ENCODE results near the gene TMEM53. TPM values are rescaled to one million over a fixed set of nuclear protein-coding genes. Genes with fewer than 3 reads are reported as not detected.
"Not testable (repeated sequence)": the region's sequence is repeated elsewhere in the genome, so short reads cannot be mapped to it uniquely, and the experiment has no call there.

The TMEM53 gene
- total RNA-seq, 1 donor: 12.7 TPM

DNA sequence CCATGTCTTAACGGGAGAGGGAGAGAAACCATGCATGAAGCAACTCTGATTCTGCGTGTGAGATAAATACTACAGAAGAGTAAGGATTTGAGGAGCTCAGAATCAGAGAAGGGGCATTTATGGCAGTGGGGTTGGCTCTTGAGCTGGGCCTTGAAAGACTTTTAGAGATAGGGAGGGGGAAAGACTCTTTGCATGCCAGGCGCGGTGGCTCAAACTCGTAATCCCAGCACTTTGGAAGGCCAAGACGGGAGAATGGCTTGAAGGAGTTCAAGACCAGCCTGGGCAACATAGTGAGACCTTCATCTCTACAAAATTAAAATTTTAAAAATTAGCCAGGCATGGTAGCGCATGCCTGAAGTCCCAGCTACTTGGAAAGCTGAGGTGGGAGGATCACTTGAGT is 905 bp upstream of the TMEM53 start:
- no peak for DNase-seq (ENCODE audit: low read depth in 2 of 3, low spot score in 2 of 3)

DNA sequence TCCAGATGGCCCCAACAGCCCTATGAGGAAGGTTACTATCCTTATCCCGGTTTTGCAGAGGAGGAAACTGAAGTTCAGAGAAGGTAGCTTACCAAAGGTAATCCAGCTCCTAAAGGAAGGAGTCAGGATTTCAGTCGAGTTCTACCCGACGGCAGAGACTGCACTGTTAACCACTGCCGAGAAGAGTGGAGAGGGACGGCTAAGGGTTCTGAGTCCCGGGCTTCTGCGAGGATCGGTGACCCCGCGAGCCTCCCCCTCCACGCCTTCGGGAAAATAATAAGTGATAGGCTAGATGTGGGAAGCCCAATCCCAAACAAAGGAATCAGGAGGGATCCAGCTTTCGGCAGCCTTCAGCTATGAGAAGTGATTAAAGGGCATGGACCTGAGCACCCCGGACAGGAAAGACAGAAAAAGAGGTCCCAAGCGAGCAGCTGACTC is 587 bp downstream of the TMEM53 start:
- DNase-seq (ENCODE audit: low read depth in 2 of 3, low spot score in 2 of 3): no peak

DNA sequence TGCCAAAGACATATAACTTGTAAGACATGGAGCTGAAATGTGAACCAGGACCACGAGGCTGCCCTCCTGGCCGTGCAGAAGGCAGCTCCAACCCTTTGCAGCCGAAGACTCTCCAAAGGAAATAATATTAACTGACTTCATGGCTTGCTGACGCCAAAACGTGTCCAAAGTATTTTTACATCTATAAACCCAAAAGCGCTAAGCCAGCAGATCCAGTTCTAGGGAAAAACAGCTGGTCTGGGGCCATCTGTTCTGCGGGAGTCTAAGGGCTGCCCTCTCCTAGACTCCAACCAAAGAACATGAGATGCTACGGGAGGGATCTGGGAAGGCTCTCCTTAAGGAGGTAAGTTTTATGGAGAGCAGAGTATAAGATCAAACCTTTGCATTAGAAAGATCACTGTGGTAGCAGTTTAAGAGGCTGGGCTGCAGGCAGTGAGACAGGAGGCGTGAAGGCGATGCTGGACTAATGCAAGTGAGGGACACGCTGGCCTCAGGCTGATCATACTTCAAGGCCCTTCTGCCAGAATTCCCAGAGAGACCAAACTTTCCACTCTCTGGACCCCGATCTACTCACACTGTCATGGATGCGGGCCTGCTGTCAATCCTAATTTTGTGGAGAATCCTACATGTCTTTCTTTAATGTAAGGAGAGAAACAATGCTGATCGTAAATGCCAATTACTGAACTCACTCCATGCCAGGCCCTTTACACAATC is 1.2 kb downstream of the TMEM53 start:
- no peak for DNase-seq (ENCODE audit: low read depth in 2 of 3, low spot score in 2 of 3)

DNA sequence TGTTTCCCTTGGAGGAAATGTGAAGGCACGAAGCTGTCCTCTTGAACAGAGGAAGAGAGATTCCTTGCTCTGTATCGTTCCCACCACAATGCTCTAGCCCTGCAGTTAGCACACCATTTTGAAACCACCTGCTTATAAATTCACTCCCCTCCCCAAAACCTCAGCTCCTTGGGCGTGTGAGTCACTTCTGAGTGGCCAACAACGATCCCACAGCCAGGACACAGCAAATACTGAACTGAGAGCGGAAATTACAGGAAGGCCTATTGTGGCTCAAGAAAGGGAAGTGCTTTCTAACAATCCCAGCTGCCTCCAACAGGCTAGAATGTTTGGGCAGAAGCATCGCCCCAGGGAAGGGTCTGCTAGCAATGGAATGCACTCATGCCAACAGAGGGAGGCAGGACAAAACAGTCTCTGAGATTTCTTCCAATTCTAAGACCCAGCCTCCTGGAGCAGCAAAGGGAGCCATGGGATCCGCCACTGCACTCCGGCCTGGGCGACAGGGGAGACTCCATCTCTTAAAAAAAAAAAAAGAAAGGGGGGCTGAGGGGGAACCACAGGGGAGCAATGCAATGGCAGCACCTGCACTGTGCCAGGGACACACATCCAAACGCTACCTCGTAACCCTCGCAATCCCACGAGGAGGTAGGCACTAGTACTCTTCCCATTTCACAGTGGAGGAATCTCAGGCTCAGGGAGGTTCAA is 1.9 kb downstream of the TMEM53 start:
- peak in 2 of 3 donors; percentile 91 to 94 for DNase-seq (ENCODE audit: low read depth in 2 of 3, low spot score in 2 of 3)

DNA sequence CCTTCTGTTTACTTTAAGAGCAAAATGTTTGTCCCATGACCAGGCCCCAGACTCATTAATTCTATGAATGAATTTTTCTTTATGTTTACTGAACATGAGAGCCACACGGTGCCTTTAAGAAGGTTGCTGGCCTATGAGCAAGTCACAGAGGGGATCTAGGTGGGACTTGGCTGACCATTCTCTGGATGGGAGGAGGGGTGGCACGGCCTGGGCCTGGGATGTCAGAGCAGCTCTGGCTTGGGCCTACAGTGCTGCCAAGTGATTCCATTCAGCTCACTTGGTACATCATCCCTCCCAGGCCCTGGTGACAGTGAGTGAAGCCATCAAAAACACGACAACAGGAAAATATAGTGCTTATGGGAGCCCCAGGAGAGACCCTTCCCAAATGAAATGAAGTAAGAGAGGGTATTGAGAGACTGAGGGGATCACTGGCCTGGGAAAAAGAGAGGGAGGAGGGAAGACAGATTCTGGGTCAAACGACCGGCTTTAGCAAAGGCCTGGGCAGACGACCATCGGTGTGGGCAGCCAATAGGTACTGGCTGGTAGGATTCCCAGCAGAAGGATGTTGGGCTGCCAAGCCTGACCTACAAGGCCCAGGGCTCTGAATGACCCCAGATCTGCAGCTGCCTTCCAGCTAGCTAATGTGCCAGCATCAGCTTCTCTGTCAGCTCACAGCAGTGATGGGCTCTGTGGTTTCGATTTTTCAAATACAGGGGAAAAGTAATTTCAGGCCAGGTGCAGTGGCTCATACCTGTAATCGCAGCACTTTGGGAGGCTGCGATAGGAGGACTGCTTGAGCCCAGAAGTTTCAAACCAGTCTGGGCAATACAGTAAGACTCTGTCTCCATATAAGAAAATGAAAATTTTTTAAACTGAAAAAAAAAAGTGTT is 3.3 kb downstream of the TMEM53 start:
- DNase-seq (ENCODE audit: low read depth in 2 of 3, low spot score in 2 of 3): no peak

DNA sequence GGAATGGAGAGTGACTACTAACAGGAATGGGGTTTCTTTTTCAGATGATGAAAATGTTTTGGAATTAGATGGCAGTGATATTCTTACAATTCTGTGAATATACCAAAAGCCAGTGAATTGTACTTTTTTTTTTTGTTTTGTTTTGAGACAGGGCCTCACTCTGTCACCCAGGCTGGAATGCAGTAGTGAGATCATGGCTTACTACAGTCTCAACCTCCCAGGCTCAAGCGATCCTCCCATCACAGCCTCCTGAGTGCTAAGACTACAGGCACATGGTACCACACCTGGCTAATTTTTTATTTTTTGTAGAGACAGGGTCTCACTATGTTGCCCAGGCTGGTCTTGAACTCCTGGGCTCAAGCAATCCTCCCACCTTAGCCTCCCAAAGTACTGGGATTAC is 7.6 kb downstream of the TMEM53 start:
- not testable (repeated sequence) for DNase-seq (ENCODE audit: low read depth in 2 of 3, low spot score in 2 of 3)

DNA sequence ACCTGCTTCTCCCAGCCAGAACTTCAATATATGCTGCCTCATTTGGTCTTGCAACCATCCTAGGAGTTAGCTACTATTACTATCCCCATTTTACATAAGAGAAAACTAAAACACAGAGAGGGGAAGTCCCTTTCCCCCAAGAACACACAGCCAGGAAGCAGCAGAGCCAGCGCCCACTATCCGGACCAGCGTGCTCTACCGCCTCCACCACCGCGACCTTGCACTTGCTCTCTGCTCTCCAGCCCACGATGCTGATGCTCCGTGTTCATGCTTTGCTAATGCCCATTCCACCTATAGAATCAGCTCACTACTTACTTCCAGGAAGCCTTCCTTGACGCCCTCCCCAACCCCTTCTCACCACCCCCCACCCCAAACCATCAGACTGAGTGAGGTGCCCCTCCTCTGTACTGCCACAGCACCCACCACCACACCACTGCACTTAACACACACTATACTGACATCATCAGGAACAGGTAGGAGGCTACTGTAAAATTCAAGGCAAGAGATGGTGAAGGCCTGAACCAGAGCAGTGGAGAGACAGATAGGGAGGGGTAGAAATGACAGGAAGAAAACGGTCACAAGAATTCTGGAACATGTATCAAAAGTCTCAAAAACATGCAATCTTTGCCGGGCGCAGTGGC is 9.4 kb downstream of the TMEM53 start:
- DNase-seq (ENCODE audit: low read depth in 2 of 3, low spot score in 2 of 3): no peak

DNA sequence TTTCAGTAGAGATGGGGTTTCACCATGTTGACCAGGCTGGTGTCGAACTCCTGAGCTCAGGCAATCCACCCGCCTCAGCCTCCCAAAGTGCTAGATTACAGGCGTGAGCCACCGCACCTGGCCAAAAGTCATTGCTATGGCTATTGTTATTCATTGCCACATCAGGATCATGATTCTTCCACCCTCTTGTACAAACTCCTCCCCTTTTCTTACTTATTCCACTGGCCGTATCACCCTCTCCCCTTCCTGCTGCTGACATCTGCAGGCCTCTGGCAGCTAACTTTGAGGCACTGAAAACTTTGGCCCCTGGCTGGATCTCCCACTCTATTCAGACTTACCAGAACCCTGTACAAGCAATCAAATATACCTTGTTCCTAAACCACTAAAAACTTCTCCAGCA is 10.9 kb downstream of the TMEM53 start:
- DNase-seq (ENCODE audit: low read depth in 2 of 3, low spot score in 2 of 3): no peak

DNA sequence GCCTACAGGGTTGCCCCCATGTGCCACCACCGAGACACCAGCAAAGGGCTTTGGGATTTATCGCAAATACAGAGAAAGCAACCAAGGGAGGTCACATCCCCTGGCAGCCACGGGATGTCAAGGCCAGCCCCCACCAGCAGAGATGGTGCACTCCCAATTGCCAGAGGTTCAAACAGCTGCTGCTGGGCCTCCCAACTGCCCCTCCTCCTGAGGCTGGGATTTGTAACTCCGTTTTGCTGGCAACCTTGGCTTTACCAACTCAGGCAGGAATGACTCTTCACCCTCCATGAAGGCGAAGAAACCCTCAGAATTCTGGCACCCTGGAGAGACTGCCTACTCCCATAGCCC is 11.6 kb downstream of the TMEM53 start:
- no peak for DNase-seq (ENCODE audit: low read depth in 2 of 3, low spot score in 2 of 3)

DNA sequence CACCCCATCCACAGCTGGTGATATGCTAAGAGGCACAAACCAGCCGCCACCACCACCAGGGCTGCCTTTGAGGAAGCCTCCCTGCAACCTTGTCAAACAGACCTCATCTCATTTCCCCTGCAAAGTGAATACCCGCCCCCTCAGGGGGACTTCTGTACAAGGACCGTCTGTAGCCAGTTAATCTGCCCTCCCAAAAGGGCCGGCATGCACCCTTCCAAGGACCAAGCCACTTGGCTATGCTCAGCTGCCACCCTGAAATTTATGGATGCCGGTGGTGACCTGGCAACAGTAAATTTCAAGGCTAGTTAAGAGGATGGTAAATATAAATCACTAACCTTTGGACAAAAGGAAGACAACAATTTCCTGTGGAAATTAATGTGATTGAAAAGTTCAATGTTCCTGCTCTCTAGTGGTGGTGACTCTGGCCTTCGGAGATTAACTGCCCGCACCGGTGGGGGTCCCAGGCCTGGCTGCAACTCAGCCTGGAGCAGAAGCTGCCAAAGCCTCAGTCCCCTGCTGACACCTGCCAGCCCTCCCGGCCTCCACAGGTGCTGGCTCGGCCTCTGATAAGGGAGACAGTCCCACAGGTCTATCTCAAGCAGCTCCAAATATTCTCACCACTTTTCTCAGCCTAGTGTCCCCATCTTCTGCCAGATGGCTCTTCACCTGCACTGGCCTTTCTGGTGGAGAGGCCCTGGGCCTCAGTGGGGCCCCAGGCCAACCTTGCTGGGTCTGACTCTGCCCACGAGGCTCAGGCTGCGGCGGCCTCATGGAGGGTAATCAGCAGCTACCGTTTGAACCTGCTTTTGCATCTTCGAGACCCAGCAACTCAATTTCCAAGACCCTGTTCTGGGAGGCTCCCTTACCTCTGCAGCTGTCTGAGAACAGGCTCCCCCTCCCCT is 12.2 kb downstream of the TMEM53 start:
- DNase-seq (ENCODE audit: low read depth in 2 of 3, low spot score in 2 of 3): peak in 1 of 3 donors; percentile 73

DNA sequence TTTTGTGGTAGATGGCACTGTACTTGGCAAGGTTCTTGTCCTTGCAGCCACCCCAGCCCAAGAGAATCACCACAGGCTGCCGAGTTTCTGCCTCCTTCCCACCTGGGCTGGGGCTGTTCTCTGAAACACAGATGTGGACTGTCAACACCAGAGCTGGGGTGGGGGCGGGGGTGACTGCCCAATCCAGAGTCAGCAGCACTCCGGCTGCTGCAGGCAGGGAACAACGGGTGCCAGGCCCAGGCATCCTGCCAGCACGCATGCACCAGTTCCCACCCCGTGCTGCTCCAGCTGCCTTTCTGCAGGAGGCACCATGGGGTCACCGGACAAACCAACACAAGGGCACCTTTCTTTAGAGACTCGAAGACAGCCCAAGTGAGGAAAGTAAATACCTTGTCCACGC is 14.1 kb downstream of the TMEM53 start:
- DNase-seq (ENCODE audit: low read depth in 2 of 3, low spot score in 2 of 3): no peak

DNA sequence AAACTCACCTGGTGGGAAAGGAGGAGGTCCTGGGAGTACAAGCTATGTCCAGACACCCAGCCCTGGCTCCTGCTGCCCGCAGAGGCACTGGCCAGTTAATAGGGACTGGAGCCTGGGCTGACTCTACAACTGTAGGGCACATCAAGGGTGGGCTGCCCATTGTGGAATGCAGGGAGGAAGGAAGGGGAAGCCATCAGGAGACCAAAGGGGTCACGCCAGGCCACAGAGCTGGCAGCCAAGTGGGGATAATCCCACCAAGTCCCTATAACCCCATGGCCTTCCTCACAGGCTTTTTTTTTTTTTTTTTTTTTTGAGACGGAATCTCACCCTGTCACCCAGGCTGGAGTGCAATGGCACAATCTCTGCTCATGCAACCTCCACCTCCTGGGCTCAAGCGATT is 14.7 kb downstream of the TMEM53 start:
- no peak for DNase-seq (ENCODE audit: low read depth in 2 of 3, low spot score in 2 of 3)

DNA sequence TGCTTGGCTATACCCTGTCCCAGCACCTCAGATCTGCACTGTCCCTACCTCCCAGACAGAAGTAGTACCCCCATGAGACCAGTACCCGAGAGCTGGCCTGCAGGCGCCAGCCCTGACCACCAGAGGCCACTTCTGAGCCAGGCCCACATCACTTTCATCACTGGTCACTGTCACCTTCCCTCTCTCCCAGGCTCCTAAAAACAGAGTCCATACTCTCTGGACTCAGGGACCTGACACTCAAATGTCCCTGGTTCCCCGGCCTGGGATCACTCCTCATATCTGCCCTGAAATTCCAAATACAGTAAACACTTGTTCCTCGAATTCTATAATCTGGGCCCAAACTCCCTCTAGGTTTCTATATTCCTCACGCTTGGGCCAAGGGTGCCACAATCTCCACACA is 18.7 kb downstream of the TMEM53 start:
- peak in 1 of 3 donors; percentile 36 for DNase-seq (ENCODE audit: low read depth in 2 of 3, low spot score in 2 of 3)

DNA sequence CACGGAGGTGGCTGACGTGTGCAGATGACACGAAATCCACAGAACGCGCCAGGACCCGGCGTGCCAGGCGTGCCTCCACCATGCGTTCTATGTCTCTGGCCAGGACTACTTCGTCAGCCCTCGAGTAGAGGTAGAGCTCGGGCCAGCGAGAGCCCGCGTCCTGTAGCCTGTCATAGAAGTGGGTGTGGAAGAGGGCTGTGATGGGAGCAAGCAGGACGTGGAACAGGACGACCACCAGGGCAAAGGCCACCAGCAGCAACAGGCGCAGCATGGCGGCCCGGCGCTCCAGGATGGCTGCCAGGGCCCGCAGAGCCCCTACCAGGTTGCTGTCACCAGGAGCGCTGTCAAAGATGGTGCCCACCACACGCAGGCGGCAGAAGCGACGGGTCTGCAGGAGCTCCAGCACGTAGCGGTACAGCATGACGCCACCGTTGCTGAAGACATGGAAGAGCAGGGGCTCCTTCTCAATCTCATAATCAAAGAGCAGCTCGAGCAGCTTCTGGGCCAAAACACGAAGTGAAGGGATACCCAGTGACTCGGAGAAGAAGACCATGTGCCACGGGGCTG is 19.6 kb downstream of the TMEM53 start:
- DNase-seq (ENCODE audit: low read depth in 2 of 3, low spot score in 2 of 3): no peak

DNA sequence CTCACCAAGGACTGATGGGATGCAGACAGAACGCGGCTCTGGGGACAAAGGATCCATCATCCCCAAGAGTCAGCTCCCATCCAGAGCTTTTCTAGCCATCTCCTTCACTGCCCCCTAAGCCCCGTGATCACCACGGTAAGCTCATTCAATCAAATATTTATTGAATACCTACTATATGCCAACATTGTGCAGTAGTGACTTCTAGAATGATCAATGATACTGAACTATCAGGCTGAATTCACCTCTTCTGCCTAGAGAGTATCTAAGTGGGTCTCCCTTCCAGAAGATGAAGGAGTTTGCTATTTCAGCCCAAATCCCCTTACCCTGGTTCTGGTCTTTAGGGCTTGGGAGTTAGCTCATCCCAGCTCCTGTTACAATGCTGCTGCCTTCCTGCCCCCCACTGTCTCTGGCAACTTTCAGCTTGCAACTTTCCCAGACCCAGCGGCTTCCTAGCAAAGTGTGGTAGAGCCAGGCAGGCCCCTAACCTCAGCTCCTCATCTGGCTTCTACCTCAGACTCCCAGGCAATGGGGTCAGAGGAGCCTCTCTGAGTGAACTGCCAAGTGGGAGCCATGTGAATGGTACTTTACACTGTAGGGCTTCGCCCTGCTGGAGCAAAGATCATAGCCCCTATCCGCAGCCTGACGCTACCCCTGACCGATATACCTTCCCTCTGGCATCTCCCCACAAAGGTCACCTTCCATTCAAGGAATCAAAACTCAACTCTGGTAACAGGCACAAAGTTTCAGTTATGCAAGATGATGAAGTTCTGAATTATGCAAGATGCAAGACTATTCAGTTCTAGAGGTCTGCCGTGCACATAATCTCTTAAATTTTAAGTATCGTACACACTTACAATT is 20.9 kb downstream of the TMEM53 start:
- no peak for DNase-seq (ENCODE audit: low read depth in 2 of 3, low spot score in 2 of 3)

DNA sequence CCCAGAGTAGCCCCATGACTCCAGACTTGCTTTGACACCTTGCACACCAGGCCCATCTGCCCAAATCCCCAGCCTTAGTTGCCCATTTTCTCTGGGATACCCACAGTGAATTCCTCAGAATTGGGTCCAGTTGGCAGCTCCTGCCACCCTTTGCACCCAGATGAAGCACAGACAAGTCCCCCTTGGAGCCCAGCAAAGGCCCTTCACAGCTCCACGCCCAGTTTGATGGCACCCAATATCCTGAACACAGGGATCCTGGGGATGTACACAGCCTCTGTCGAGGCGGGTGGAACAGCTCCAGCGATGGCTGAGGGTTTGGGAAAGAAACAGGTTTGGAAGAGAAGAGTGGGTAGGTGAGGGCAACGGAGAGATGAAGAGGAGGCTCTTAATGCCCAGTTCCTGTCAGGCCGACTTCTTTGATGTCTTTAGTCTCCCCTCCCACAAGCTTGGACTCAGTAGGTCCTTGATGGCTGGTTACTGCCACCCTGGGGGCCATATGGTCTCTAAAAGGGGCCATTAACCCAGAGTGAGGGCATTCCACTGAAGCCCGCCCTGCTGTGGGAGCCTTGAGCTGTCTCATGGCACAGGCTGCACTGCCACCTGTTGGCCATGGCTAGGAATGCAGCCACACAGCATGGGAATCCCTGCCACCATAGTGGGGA is 21.7 kb downstream of the TMEM53 start:
- peak; percentile 59 to 78 (median 65) for DNase-seq (ENCODE audit: low read depth in 2 of 3, low spot score in 2 of 3)

DNA sequence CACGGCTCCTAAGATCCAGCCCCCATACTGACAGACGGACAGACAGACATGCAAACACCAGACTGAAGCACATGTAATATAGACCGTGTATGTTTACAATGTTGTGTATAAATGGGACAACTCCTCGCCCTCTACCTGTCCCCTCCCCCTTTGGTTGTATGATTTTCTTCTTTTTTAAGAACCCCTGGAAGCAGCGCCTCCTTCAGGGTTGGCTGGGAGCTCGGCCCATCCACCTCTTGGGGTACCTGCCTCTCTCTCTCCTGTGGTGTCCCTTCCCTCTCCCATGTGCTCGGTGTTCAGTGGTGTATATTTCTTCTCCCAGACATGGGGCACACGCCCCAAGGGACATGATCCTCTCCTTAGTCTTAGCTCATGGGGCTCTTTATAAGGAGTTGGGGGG is 23.2 kb downstream of the TMEM53 start:
- no peak for DNase-seq (ENCODE audit: low read depth in 2 of 3, low spot score in 2 of 3)

DNA sequence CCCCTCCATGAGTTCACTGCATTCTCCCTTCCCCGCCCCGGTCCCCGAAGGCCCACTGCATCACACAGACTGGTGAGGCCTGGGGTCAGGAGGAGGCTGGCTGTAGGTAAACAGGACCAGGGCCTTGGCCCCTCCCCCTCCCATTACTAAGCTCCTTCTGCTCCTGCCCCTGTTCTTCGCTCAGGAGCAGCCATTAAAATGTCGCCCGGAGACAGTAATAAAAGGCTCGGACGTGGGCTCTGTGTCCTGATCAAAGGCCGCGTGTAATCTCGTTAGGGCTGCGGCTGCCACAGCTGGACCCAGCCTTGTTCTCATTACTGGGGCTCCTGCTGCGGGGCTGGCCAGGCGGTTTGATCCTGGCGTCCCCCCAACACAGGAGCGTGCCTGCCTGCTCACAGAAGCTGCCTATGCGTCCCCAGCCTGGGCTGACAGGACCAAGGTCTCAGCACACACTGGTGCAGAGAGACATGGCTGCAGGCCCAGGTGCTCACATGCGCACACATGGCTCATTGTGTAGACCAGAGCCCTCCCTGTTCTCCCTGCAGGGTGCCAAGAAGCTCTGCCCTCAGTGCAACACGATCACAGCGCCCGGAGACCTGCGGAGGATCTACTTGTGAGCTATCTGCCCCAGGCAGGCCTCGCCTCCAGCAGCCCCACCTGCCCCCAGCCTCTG is 24.0 kb downstream of the TMEM53 start:
- DNase-seq (ENCODE audit: low read depth in 2 of 3, low spot score in 2 of 3): no peak

Data from hematopoietic multipotent progenitor cell (in vitro differentiated cells).